ENCODE data around the gene PCDHGB2.
A peak's percentile ranks its signal among the peaks of the same experiment; 100 is the strongest.
"Not testable (repeated sequence)": the region's sequence is repeated elsewhere in the genome, so short reads cannot be mapped to it uniquely, and the experiment has no call there.

The PCDHGB2 gene

GRCh38 chr5:141384471-141385267 is 24.9 kb downstream of the PCDHGB2 start:
- H3K36me3 ChIP-seq (ENCODE audit: control insufficient read depth in 1 of 2, insufficient read depth in 2 of 2, low read length in 2 of 2): no peaks in the 10 kb centered on the region
- H3K4me3 ChIP-seq (ENCODE audit: low read depth in 1 of 2, low read length in 2 of 2): no peak overlapping the region
- H3K27me3 ChIP-seq (ENCODE audit: control insufficient read depth in 1 of 2, insufficient read depth in 2 of 2, low read length in 2 of 2): peaks cover 0 to 5% of the 10 kb centered on the region in 2 donors
- no peaks in the 10 kb centered on the region for H3K4me1 ChIP-seq (ENCODE audit: control insufficient read depth in 1 of 2, insufficient read depth in 2 of 2, low read length in 2 of 2)
- H3K9me3 ChIP-seq (ENCODE audit: control insufficient read depth in 1 of 2, low read length in 2 of 2): peaks cover 22 to 38% of the 10 kb centered on the region in 2 donors
- H3K27ac ChIP-seq (ENCODE audit: low read depth, low read length): no peak overlapping the region
- H3K9ac ChIP-seq (ENCODE audit: low read depth in 1 of 2, low read length in 2 of 2): no peak overlapping the region

- H3K9me3 ChIP-seq (ENCODE audit: control insufficient read depth in 1 of 2, low read length in 2 of 2): peaks cover 27 to 41% of the 10 kb centered on the region in 2 donors
- H3K4me3 ChIP-seq (ENCODE audit: low read depth in 1 of 2, low read length in 2 of 2): not testable (repeated sequence)
Measured at GRCh38 chr5:141387557-141388311, 27.9 kb downstream of the PCDHGB2 start, which contains the start of gene PCDHGB4. TSS of gene PCDHGB4 (plus strand) at chr5:141387698. CDS start at chr5:141387885, 187 bp downstream.

GRCh38 chr5:141388661-141389060 is 28.9 kb downstream of the PCDHGB2 start:
- H3K27me3 ChIP-seq (ENCODE audit: control insufficient read depth in 1 of 2, insufficient read depth in 2 of 2, low read length in 2 of 2): peaks cover 0 to 5% of the 10 kb centered on the region in 2 donors
- no peak overlapping the region for H3K4me3 ChIP-seq (ENCODE audit: low read depth in 1 of 2, low read length in 2 of 2)
- H3K27ac ChIP-seq (ENCODE audit: low read depth, low read length): no peak overlapping the region

More at GRCh38 chr5:141387557-141388311, 27.9 kb downstream of the PCDHGB2 start, which contains the start of gene PCDHGB4:
- not testable (repeated sequence) for H3K36me3 ChIP-seq (ENCODE audit: control insufficient read depth in 1 of 2, insufficient read depth in 2 of 2, low read length in 2 of 2); H3K27me3 ChIP-seq (ENCODE audit: control insufficient read depth in 1 of 2, insufficient read depth in 2 of 2, low read length in 2 of 2); H3K27ac ChIP-seq (ENCODE audit: low read depth, low read length); H3K9ac ChIP-seq (ENCODE audit: low read depth in 1 of 2, low read length in 2 of 2); H3K4me1 ChIP-seq (ENCODE audit: control insufficient read depth in 1 of 2, insufficient read depth in 2 of 2, low read length in 2 of 2)

GRCh38 chr5:141389153-141390042 is 29.6 kb downstream of the PCDHGB2 start:
- no peaks in the 10 kb centered on the region for H3K4me1 ChIP-seq (ENCODE audit: control insufficient read depth in 1 of 2, insufficient read depth in 2 of 2, low read length in 2 of 2)
- no peaks in the 10 kb centered on the region for H3K36me3 ChIP-seq (ENCODE audit: control insufficient read depth in 1 of 2, insufficient read depth in 2 of 2, low read length in 2 of 2)
- H3K27ac ChIP-seq (ENCODE audit: low read depth, low read length): no peak overlapping the region
- no peak overlapping the region for H3K9ac ChIP-seq (ENCODE audit: low read depth in 1 of 2, low read length in 2 of 2)
- H3K4me3 ChIP-seq (ENCODE audit: low read depth in 1 of 2, low read length in 2 of 2): no peak overlapping the region
- peaks cover 39 to 47% of the 10 kb centered on the region in 2 donors for H3K9me3 ChIP-seq (ENCODE audit: control insufficient read depth in 1 of 2, low read length in 2 of 2)
- peaks cover 0 to 5% of the 10 kb centered on the region in 2 donors for H3K27me3 ChIP-seq (ENCODE audit: control insufficient read depth in 1 of 2, insufficient read depth in 2 of 2, low read length in 2 of 2)

More at GRCh38 chr5:141388661-141389060, 28.9 kb downstream of the PCDHGB2 start:
- Histone ChIP-seq H3K4me1 (ENCODE audit: control insufficient read depth in 1 of 2, insufficient read depth in 2 of 2, low read length in 2 of 2) (no peaks in the 10 kb centered on the region), H3K36me3 (ENCODE audit: control insufficient read depth in 1 of 2, insufficient read depth in 2 of 2, low read length in 2 of 2) (no peaks in the 10 kb centered on the region), H3K9me3 (ENCODE audit: control insufficient read depth in 1 of 2, low read length in 2 of 2) (peaks cover 33 to 43% of the 10 kb centered on the region in 2 donors), H3K9ac (ENCODE audit: low read depth in 1 of 2, low read length in 2 of 2) (no peak overlapping the region)

GRCh38 chr5:141392429-141393198 is 32.8 kb downstream of the PCDHGB2 start, which contains the start of gene PCDHGA8:
TSS of gene PCDHGA8 (plus strand) at chr5:141392633. CDS start at chr5:141392814, 181 bp downstream.
- Histone ChIP-seq H3K9me3 (ENCODE audit: control insufficient read depth in 1 of 2, low read length in 2 of 2) (peaks cover 36 to 38% of the 10 kb centered on the region in 2 donors), H3K27ac (ENCODE audit: low read depth, low read length) (no peak within 1 kb of the TSS), H3K27me3 (ENCODE audit: control insufficient read depth in 1 of 2, insufficient read depth in 2 of 2, low read length in 2 of 2) (no peaks in the 10 kb centered on the region), H3K9ac (ENCODE audit: low read depth in 1 of 2, low read length in 2 of 2) (no peak within 1 kb of the TSS), H3K36me3 (ENCODE audit: control insufficient read depth in 1 of 2, insufficient read depth in 2 of 2, low read length in 2 of 2) (no peaks in the 10 kb centered on the region), H3K4me1 (ENCODE audit: control insufficient read depth in 1 of 2, insufficient read depth in 2 of 2, low read length in 2 of 2) (no peaks in the 10 kb centered on the region), H3K4me3 (ENCODE audit: low read depth in 1 of 2, low read length in 2 of 2) (no peak within 1 kb of the TSS)

- H3K9ac ChIP-seq (ENCODE audit: low read depth in 1 of 2, low read length in 2 of 2): no peak overlapping the region
- H3K36me3 ChIP-seq (ENCODE audit: control insufficient read depth in 1 of 2, insufficient read depth in 2 of 2, low read length in 2 of 2): no peaks in the 10 kb centered on the region
- H3K4me1 ChIP-seq (ENCODE audit: control insufficient read depth in 1 of 2, insufficient read depth in 2 of 2, low read length in 2 of 2): no peaks in the 10 kb centered on the region
- no peaks in the 10 kb centered on the region for H3K27me3 ChIP-seq (ENCODE audit: control insufficient read depth in 1 of 2, insufficient read depth in 2 of 2, low read length in 2 of 2)
- peaks cover 34 to 36% of the 10 kb centered on the region in 2 donors for H3K9me3 ChIP-seq (ENCODE audit: control insufficient read depth in 1 of 2, low read length in 2 of 2)
- no peak overlapping the region for H3K27ac ChIP-seq (ENCODE audit: low read depth, low read length)
- no peak overlapping the region for H3K4me3 ChIP-seq (ENCODE audit: low read depth in 1 of 2, low read length in 2 of 2)
Measured at GRCh38 chr5:141393267-141393666, 33.5 kb downstream of the PCDHGB2 start.

GRCh38 chr5:141394401-141395187 is 34.8 kb downstream of the PCDHGB2 start:
- Histone ChIP-seq H3K4me3 (ENCODE audit: low read depth in 1 of 2, low read length in 2 of 2) (peak overlapping the region in 1 of 2 donors; percentile 5), H3K9me3 (ENCODE audit: control insufficient read depth in 1 of 2, low read length in 2 of 2) (peaks cover 32 to 34% of the 10 kb centered on the region in 2 donors)
- H3K4me1 ChIP-seq (ENCODE audit: control insufficient read depth in 1 of 2, insufficient read depth in 2 of 2, low read length in 2 of 2); H3K9ac ChIP-seq (ENCODE audit: low read depth in 1 of 2, low read length in 2 of 2); H3K27ac ChIP-seq (ENCODE audit: low read depth, low read length); H3K27me3 ChIP-seq (ENCODE audit: control insufficient read depth in 1 of 2, insufficient read depth in 2 of 2, low read length in 2 of 2); H3K36me3 ChIP-seq (ENCODE audit: control insufficient read depth in 1 of 2, insufficient read depth in 2 of 2, low read length in 2 of 2): not testable (repeated sequence)

GRCh38 chr5:141397756-141398551 is 38.2 kb downstream of the PCDHGB2 start, which contains the start of gene PCDHGB5:
TSS of gene PCDHGB5 (plus strand) at chr5:141397947. CDS start at chr5:141398128, 181 bp downstream.
- H3K9ac ChIP-seq (ENCODE audit: low read depth in 1 of 2, low read length in 2 of 2); H3K27ac ChIP-seq (ENCODE audit: low read depth, low read length): not testable (repeated sequence)
- peak within 1 kb of the TSS in 1 of 2 donors; percentile 32 for H3K4me3 ChIP-seq (ENCODE audit: low read depth in 1 of 2, low read length in 2 of 2)

More at GRCh38 chr5:141397756-141398551, 38.2 kb downstream of the PCDHGB2 start, which contains the start of gene PCDHGB5:
- not testable (repeated sequence) for H3K4me1 ChIP-seq (ENCODE audit: control insufficient read depth in 1 of 2, insufficient read depth in 2 of 2, low read length in 2 of 2); H3K36me3 ChIP-seq (ENCODE audit: control insufficient read depth in 1 of 2, insufficient read depth in 2 of 2, low read length in 2 of 2); H3K27me3 ChIP-seq (ENCODE audit: control insufficient read depth in 1 of 2, insufficient read depth in 2 of 2, low read length in 2 of 2)
- peaks cover 26 to 38% of the 10 kb centered on the region in 2 donors for H3K9me3 ChIP-seq (ENCODE audit: control insufficient read depth in 1 of 2, low read length in 2 of 2)

Measured in duodenal mucosa (tissue), 2 donors.